ENCODE results near the gene ZNF790.

ZNF790 gene

GRCh38 chr19:36771261-36772231 lies 66.6 kb downstream of the ZNF790 start:
- Histone ChIP-seq H3K27ac (ENCODE audit: low read depth, low read length, poor library complexity, severe bottlenecking) (peak overlapping the region; percentile 64), H3K27me3 (ENCODE audit: insufficient read depth, low read length) (no peaks in the 10 kb centered on the region), H3K79me2 (ENCODE audit: insufficient read depth, low read length) (no peaks in the 10 kb centered on the region), H3K4me2 (ENCODE audit: low read length) (peak overlapping the region; percentile 93), H2AFZ (ENCODE audit: low read length) (no peak overlapping the region), H3K4me3 (ENCODE audit: low read depth, low read length, poor library complexity, severe bottlenecking) (peak overlapping the region; percentile 87), H3K9me2 (ENCODE audit: low read depth, low read length) (no peaks in the 10 kb centered on the region), H3F3A (ENCODE audit: insufficient read depth, low read length) (no peaks in the 10 kb centered on the region), H4K20me1 (ENCODE audit: insufficient read depth, low read length) (no peaks in the 10 kb centered on the region), H3K36me3 (ENCODE audit: insufficient read depth, low read length) (peaks cover 12% of the 10 kb centered on the region), H3K9ac (ENCODE audit: low read length) (peak overlapping the region; percentile 96), H3K4me1 (ENCODE audit: insufficient read depth, low read length, severe bottlenecking) (peaks cover 11% of the 10 kb centered on the region), H3K9me3 (ENCODE audit: low read length) (peaks cover 20% of the 10 kb centered on the region)
- TF ChIP-seq EZH2 (IDR thresholded peaks at IDR 0.05; ENCODE audit: borderline replicate concordance, low read length), result no peak
- TF ChIP-seq, protein P1, sequence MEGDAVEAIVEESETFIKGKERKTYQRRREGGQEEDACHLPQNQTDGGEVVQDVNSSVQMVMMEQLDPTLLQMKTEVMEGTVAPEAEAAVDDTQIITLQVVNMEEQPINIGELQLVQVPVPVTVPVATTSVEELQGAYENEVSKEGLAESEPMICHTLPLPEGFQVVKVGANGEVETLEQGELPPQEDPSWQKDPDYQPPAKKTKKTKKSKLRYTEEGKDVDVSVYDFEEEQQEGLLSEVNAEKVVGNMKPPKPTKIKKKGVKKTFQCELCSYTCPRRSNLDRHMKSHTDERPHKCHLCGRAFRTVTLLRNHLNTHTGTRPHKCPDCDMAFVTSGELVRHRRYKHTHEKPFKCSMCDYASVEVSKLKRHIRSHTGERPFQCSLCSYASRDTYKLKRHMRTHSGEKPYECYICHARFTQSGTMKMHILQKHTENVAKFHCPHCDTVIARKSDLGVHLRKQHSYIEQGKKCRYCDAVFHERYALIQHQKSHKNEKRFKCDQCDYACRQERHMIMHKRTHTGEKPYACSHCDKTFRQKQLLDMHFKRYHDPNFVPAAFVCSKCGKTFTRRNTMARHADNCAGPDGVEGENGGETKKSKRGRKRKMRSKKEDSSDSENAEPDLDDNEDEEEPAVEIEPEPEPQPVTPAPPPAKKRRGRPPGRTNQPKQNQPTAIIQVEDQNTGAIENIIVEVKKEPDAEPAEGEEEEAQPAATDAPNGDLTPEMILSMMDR (IDR thresholded peaks at IDR 0.05; ENCODE audit: low read length), result no peak

All from OCI-LY1 (cell line).